Activated T-cell treated with anti-CD3 and anti-CD28 coated beads for 48 hours (primary cell): Measurements from ENCODE around the gene ZNHIT2.

ENCODE experiments used
- DNase-seq: peaks from one replicate; pipeline ENCODE4 v3.0.0-alpha.2; 2020; ENCODE audit warnings: low read depth

ZNHIT2 gene

GRCh38 chr11:65103476-65103875 lies 14.0 kb downstream of the ZNHIT2 start:
- DNase-seq: no peak

GRCh38 chr11:65102142-65103095 lies 15.1 kb downstream of the ZNHIT2 start:
- no peak for DNase-seq

GRCh38 chr11:65100674-65101350 lies 16.7 kb downstream of the ZNHIT2 start:
- DNase-seq: no peak

- no peak for DNase-seq
Measured at GRCh38 chr11:65096926-65097325, 20.6 kb downstream of the ZNHIT2 start.

- peak; percentile 78 for DNase-seq
Measured at GRCh38 chr11:65095974-65096806, 21.3 kb downstream of the ZNHIT2 start, which contains the start of gene VPS51. VPS51 (plus strand) TSS chr11:65096214; CDS start chr11:65096251, 37 bp downstream.

- no peak for DNase-seq
Measured at GRCh38 chr11:65095427-65095826, 22.1 kb downstream of the ZNHIT2 start.

- DNase-seq: no peak
Measured at GRCh38 chr11:65090628-65091027, 26.9 kb downstream of the ZNHIT2 start.

GRCh38 chr11:65089621-65090020 lies 27.9 kb downstream of the ZNHIT2 start:
- DNase-seq: no peak

GRCh38 chr11:65087827-65088226 lies 29.7 kb downstream of the ZNHIT2 start:
- no peak for DNase-seq

- no peak for DNase-seq
Measured at GRCh38 chr11:65087216-65087615, 30.3 kb downstream of the ZNHIT2 start.

GRCh38 chr11:65086809-65087208 lies 30.7 kb downstream of the ZNHIT2 start:
- DNase-seq: no peak

GRCh38 chr11:65085446-65085845 lies 32.1 kb downstream of the ZNHIT2 start:
- DNase-seq: no peak

GRCh38 chr11:65084598-65085375 lies 32.7 kb downstream of the ZNHIT2 start:
- no peak for DNase-seq

GRCh38 chr11:65083834-65084597 lies 33.5 kb downstream of the ZNHIT2 start, which contains the start of the genes CDCA5 and ZFPL1:
CDCA5 (minus strand) TSS chr11:65084040; CDS start chr11:65083978, 62 bp downstream.
ZFPL1 (plus strand) TSS chr11:65084222; CDS start chr11:65084699, 477 bp downstream.
- DNase-seq: peak; percentile 96

GRCh38 chr11:65083134-65083833 lies 34.2 kb downstream of the ZNHIT2 start:
- no peak for DNase-seq

GRCh38 chr11:65078786-65079342 lies 38.6 kb downstream of the ZNHIT2 start:
- DNase-seq: no peak

GRCh38 chr11:65078151-65078550 lies 39.4 kb downstream of the ZNHIT2 start:
- DNase-seq: peak; percentile 58

- DNase-seq: no peak
Measured at GRCh38 chr11:65077451-65077850, 40.0 kb downstream of the ZNHIT2 start.

- DNase-seq: no peak
Measured at GRCh38 chr11:65072631-65072966, 44.9 kb downstream of the ZNHIT2 start.
